RPMI7951 (cell line): ENCODE results near the gene KIF15. TPM values are rescaled to one million over a fixed set of nuclear protein-coding genes. Genes with fewer than 3 reads are reported as not detected.

Experiments used
- DNase-seq: peaks from one replicate; pipeline ENCODE4 v3.0.0-alpha.2; 2012; ENCODE audit warnings: low read depth
- total RNA-seq: library from RNA; depleted of rRNA; stranded (reverse); fragments of >200 nt; shearing (Covaris generic); gene quantifications from 2 replicates; pipeline ENCODE4 v1.2.3, GENCODE V29; 2014; rRNA removed

The KIF15 gene
- total RNA-seq, 1 experiment from 2014 or later = 41.2 TPM

DNA sequence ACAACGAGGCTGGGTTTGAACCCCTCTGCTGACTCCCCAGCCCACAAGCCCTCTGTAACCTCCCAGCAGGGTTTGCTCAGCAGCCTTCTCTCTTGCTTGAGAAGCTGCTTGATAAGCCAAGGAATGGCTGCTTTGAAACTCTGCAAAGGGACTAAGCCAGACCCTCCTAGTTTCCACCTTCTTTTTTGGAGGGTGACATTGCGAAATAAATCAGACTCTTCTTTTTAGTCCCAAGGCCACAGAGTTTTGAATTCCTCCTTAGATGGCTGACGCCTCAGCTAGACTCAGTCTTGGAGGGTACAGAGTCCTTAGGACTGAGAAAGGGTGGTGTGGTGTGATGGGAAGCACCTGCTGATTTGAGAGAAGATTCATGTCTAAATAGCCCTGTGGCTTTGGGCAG is 114.0 kb downstream of the KIF15 start:
- DNase-seq = no peak

DNA sequence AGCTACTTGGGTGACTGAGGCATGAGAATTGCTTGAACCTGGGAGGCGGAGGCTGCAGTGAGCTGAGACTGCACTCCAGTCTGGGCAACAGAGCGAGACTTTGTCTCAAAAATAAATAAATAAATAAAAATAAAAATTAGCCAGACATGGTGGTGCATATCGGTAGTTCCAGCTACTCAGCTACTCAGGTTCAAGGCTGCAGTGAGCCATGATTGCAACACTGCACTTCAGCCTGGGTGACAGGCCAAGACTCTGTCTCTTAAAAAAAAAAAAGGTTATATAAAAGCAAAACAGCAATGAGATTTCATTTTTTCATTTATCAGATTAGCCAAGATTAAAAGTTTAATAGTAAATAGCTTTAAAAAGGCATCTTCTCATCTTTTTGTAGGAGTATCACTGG is 115.7 kb downstream of the KIF15 start:
- no peak for DNase-seq

DNA sequence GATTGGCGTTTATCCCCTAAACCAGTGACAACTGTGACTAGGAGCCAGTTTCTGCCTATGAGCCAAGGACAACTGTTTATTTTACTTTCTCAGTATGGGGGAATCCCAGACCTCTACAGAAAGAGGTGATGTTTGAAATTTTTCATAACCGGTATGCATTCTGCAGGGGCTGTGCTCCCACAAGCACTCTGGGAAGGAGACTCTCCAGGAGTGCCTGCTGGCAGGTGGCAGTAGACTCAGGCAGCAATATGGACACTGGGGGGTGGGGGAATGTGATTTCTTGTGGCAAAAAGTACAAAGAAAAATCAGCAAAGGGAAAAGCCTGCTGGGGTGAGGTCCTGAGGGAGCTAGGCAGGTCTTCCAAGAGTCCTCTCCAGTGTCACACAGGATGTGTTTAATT is 118.7 kb downstream of the KIF15 start:
- DNase-seq = no peak

DNA sequence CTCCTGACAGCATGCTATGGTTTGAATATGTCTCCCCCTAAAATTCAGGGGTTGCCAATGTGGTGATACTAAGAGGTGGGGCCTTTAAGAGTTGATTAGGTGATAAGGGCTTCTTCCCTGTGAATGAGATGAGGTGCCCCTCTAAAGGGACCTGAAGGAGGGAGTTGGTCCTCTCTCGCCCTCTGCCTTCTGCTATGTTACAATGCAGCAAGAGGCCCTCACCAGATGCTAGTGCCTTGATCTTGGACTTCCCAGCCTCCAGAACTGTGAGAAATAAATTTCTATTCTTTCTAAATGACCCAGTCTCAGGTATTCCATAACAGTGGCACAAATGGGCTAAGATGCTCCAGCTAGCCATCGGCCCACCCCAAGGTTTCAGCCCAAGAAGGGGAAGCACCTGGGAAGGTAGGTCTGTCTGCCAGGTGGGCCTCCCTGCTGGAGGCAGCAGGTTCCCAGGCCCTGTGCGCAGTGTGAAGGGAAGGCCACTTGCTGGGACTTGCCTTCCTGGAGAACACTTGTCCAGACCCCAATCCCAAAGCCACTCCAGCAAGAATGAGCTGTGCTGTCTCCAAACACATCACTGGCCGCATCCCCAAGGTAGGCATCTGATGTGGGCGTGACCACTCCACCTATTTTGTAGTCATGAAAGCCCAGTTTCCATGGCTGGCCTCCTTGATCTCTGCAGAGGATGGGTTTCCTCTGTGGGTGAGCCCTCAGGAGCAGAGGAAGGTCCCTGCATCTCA is 121.8 kb downstream of the KIF15 start:
- DNase-seq = no peak

DNA sequence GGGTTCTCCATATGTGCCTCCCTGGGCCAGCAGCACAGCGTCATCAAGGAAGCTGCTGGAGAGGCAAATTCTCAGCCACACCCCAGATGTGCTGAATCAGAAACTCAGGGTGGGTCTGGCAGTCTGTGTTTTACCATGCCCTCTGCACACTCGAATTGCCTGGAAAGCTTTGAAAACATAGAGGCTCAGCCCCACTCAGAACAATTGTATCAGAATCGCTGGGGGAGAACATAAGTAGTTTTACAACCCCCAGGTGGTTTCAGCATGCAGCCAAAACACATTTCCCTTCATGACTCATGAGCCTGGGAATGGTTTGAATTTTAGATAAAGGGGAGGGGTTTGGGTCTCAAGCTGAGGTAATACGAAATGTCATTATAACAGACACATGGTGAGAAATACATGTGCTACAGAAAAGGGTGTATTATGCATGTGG is 122.4 kb downstream of the KIF15 start:
- peak; percentile 94 for DNase-seq

DNA sequence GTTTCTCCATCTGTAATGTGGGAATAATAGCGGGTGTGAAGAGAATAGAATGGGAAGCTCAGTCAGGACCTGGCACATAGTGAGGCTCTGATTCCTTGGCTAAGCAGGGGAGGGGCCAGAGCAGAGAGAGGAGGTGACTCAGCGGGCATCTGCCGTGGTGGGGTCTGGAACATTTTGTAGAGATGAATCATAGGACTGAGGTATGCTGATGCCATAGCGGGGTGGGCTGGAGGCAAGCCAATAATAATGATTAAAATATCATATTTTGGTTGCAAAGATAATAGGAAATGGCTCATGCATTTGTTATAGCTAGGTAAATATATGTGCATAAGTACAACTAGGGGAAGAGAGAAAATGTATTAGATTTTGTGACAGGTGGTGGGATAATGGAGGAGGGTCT is 124.0 kb downstream of the KIF15 start:
- DNase-seq = peak; percentile 94

DNA sequence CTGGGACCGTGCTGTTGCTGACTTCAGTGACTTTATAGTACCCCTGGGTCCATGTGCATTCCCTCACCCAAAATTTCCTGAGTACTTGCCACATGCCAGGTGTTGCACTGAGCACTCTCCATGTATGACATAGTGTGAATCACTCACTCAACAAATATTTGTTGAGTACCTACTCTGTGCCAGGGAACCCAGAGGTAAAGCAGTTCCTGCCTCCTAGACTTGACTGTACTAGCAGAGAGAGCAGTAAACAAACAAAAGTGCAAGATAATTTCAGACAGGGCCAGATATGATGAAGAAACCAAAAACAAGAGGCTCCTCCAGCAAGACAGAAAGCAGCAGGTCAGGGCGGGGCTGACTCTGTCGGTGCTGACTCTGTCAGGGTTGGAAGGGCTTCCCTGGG is 125.0 kb downstream of the KIF15 start:
- no peak for DNase-seq

DNA sequence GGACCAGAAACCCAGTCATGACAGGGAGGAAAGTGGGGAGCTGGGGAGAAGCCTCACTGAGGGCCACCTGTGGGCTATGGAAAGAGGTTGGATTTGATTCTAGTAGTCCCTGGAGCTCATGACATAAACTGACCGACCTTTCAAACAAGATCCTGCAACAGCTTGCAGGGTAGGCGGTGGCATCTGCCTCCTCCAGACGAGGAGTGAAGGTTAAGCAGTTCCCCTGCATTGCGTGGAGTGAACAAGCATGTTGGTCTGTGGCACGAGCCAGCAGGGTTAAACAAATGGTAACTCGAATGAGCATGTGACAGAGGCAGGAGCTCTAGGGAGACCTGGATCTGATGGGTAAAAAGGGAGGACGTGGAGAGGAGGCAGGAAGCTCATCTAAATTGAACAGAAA is 125.5 kb downstream of the KIF15 start:
- no peak for DNase-seq

DNA sequence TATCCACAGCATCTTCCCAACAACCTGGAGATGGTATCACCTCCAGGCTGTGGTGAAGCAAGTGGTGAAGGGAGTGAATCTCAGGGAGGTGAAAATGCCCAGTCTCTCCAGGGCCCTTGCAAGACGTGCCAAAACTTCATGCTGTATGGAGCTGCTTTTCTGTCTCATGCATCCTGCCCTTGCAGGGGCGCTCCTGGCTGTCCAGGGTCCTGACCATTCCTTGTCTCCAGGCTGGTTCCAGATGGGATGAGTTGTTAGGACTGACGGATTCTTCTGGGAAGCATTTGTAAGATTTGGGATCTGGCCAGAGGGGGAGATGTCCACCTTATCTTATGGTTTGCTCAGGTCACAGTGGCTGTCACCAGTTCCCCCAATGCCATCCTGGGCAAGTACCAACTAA is 128.7 kb downstream of the KIF15 start:
- DNase-seq = no peak

DNA sequence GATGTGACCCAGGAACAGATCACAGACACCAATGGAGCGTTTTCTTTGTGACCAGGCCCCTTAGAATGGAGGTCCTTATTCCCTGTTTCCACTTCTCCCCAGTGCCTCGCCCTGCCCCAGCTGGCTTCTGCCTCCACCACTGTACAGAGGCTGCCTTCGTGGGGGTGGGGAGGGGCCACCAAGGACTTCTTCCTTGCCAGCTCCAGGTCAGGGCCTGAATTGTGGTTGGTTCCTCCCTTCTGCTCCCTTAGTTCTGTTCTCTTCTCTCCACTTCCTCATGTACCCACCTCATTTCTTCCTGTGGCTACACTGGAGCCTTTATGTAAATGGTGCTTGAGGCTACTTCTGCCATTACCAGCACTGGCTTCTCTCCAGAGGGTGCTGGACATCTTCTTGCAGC is 129.3 kb downstream of the KIF15 start:
- DNase-seq = no peak

DNA sequence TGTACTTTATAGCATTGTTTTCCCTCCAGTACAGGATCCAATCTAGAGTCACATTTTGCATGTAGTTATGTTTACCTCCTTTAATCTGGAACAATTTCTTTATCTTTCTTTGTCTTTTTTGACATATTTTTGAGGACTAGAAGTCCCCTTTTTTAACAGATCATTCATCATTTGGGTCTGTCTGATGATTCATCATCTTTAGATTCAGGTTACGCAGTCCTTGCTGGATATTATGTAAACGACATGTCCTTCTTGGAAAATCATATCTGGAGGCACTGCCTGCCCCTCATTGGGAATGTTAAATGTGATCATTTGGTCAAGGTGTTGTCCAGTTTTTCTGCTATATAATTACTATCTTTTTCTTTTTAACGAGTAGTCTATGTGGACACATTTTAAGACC is 131.1 kb downstream of the KIF15 start:
- DNase-seq = peak; percentile 33

DNA sequence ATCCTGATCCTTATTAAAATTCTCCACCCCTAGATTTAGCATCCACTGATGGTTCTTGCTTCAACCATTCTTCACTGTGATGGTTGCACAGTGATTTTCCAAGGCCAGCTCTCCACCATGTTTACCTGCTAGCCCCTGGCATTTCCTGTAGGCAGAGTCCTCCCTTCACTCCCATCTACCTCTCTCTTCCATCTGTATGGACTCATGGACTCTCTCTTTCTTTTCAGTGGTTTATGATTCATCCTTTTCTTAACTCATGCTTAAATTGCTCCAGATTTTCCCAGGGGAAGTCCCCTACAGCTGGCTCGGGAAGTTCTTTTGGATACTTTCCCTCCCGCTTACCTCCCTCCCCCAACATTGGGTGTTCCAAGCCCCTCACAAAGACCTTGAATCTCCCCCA is 131.5 kb downstream of the KIF15 start:
- DNase-seq = peak; percentile 82

DNA sequence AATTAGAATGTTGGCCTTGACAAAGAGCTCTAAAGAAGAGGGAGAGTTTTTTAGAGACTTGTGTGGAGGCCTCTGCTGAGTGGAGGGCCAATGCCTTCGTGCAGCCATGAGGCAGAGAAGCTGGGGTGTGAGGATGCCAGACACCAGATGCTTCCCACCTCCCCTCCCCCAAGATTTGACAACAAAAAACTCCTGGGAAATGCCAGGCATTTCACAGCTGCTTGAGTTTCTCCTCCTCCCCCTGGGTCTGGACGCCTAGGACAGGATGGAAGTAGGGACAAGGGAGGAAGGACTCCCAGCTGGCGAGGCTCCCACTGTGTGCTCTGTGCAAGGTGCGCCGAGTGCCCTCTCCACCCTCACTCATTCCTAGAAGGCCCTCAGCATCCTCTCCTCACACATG is 132.9 kb downstream of the KIF15 start:
- peak; percentile 33 for DNase-seq

DNA sequence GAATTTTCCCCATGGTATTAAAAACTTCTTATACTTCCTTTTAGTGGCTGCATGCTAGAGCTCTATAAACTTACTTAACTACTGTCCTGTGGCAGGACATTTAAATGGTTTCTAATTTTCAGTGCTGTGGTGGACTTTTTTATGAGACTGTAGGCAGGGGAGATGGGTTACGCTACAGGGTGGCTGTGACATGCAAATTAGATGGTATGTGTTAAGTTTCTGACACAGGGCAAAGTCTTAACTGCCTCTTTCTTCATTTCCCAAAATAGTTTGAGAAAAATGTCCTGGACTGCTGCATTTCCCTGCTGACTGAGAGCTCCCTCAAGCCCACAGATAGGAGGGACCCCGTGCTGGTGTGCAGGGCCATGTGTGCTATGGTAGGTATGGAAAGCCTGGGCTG is 134.8 kb downstream of the KIF15 start:
- no peak for DNase-seq

DNA sequence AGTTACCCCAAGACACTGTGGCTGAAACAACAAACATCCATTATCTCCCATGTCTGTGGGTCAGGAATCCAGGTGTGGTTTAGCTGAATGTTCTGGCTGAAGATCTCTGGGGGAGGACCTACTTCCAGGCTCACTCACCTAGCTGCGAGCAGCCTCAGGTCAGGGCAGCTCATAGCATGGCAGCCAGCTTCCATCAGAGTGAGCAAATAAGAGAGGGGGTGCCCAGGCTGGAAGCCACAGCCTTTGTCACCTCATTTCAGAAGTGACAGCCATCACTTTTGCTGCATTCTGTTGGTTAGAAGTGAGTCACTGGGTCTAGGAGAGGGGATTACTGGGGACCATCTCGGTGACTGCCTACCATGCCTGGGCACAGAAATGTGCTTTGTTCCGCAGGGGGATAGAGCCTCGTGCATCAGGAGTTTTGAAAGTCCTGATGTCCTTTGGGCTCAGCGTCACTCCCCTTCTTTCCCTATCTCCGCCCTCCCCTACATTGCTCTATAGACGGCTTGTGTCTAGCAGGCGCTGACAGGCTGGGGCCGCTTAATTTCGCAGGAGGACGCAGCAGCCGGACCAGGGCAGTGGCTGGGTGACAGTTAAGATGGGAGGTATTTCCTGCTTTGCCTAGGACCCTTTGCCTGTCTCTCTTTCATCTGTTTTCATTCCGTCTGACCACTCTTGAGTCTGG is 138.2 kb downstream of the KIF15 start:
- DNase-seq = no peak

DNA sequence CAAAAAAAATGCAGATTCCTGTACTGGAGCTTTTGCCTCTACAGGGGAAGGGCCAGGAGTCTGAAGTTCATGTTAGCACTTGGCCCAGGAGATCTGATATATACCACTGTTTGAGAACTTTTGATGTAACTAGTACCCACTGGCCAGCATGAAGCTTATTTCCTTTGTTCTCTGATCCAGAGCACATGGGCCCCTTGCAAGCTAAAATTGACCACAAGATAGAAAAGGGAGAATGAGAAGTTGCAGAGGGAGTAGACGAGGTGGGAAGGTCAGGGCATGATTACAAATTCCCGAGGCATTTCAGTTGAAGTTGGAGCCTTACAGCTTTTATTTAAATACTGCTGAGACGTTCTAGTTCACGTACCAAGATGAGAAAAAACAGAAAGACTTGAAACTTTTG is 141.0 kb downstream of the KIF15 start:
- DNase-seq = no peak

Other genes starting within 250 kb of the KIF15 start
- gene ZKSCAN7, start 206.6 kb upstream of the KIF15 start, total RNA-seq = 3.6 and 5.8 TPM in 2 replicates
- 1.1 and 1.2 TPM in 2 replicates for gene ZNF660, start 176.8 kb upstream of the KIF15 start, total RNA-seq
- gene ZNF197, start 136.8 kb upstream of the KIF15 start, total RNA-seq = 11.4 and 13.7 TPM in 2 replicates
- 0.49 and 0.84 TPM in 2 replicates for gene ZNF35, start 113.1 kb upstream of the KIF15 start, total RNA-seq
- 5.3 and 6.1 TPM in 2 replicates for gene ZNF502, start 49.1 kb upstream of the KIF15 start, total RNA-seq
- gene ZNF501, start 32.2 kb upstream of the KIF15 start, total RNA-seq = 4.7 and 6.1 TPM in 2 replicates
- 29.7 and 32.0 TPM in 2 replicates for gene KIAA1143, start 175 bp upstream of the KIF15 start, total RNA-seq
- gene TMEM42, start 100.1 kb downstream of the KIF15 start, total RNA-seq = 11.8 and 17.0 TPM in 2 replicates
- under 0.01 TPM in 1 of 2 replicates, not detected in the other for gene TGM4, start 112.8 kb downstream of the KIF15 start, total RNA-seq
- gene ZDHHC3, start 214.4 kb downstream of the KIF15 start, total RNA-seq = 51.4 and 62.7 TPM in 2 replicates
- 52.0 and 69.7 TPM in 2 replicates for gene EXOSC7, start 214.4 kb downstream of the KIF15 start, total RNA-seq